Astrocyte (in vitro differentiated cells and primary cell): ENCODE data around the gene PXK. TPM values are rescaled to one million over a fixed set of nuclear protein-coding genes. Genes with fewer than 3 reads are reported as not detected.
A peak's percentile ranks its signal among the peaks of the same experiment; 100 is the strongest.

Source experiments
- DNase-seq: peaks from one replicate; pipeline ENCODE4 v3.0.0-alpha.2; 2010; ENCODE audit warnings: low read depth
- FAIRE-seq: peaks from 2 replicates; lab custom pipeline; 2011; peaks lifted over from hg19 to GRCh38; lab: Jason Lieb, UNC
- H2AFZ ChIP-seq: 2 replicates; pipeline ENCODE4 v1.6.0; 2012; ENCODE audit warnings: low read depth, low read length, inconsistent platforms
- H3K27ac ChIP-seq: 2 replicates; pipeline ENCODE4 v1.5.1; 2011; ENCODE audit warnings: low read depth, low read length, inconsistent platforms
- H3K27me3 ChIP-seq: 2 replicates; pipeline ENCODE4 v1.6.0; 2011; ENCODE audit warnings: low read length, inconsistent platforms; ENCODE audit not compliant: insufficient read depth
- H3K36me3 ChIP-seq: 2 replicates; pipeline ENCODE4 v1.5.1; 2011; ENCODE audit warnings: low read length, inconsistent platforms; ENCODE audit not compliant: insufficient read depth
- H3K4me1 ChIP-seq: 2 replicates; pipeline ENCODE4 v1.5.1; 2011; ENCODE audit warnings: low read length, inconsistent platforms; ENCODE audit not compliant: insufficient read depth
- H3K4me2 ChIP-seq: 2 replicates; pipeline ENCODE4 v1.6.0; 2012; ENCODE audit warnings: low read length, inconsistent platforms
- H3K4me3 ChIP-seq: 2 replicates; pipeline ENCODE4 v1.5.1; 2011; ENCODE audit warnings: low read depth, mild to moderate bottlenecking, low read length, inconsistent platforms; ENCODE audit not compliant: insufficient read depth
- H3K79me2 ChIP-seq: 2 replicates; pipeline ENCODE4 v1.6.0; 2012; ENCODE audit warnings: mild to moderate bottlenecking, low read length, inconsistent platforms; ENCODE audit not compliant: insufficient read depth
- H3K9ac ChIP-seq: 2 replicates; pipeline ENCODE4 v1.6.0; 2012; ENCODE audit warnings: mild to moderate bottlenecking, low read length, inconsistent platforms
- H3K9me3 ChIP-seq: 2 replicates; pipeline ENCODE4 v1.5.1; 2012; ENCODE audit warnings: low read depth, mild to moderate bottlenecking, low read length, inconsistent platforms; ENCODE audit not compliant: insufficient read depth
- H4K20me1 ChIP-seq: 2 replicates; pipeline ENCODE4 v1.6.0; 2012; ENCODE audit warnings: low read length, inconsistent platforms; ENCODE audit not compliant: insufficient read depth
- H3K27ac Mint-ChIP-seq: one replicate; pipeline ENCODE4 v1.8.0; 2021; ENCODE audit warnings: mild to moderate bottlenecking, mixed read lengths; ENCODE audit not compliant: unreplicated experiment
- H3K27me3 Mint-ChIP-seq: one replicate; pipeline ENCODE4 v1.8.0; 2021; ENCODE audit warnings: low read depth, mixed read lengths; ENCODE audit not compliant: unreplicated experiment
- H3K36me3 Mint-ChIP-seq: one replicate; pipeline ENCODE4 v1.8.0; 2021; ENCODE audit warnings: low read depth, mixed read lengths; ENCODE audit not compliant: unreplicated experiment
- H3K4me1 Mint-ChIP-seq: one replicate; pipeline ENCODE4 v1.8.0; 2021; ENCODE audit warnings: low read depth, mixed read lengths; ENCODE audit not compliant: unreplicated experiment
- H3K4me3 Mint-ChIP-seq: one replicate; pipeline ENCODE4 v1.8.0; 2021; ENCODE audit warnings: mild to moderate bottlenecking, moderate library complexity, mixed read lengths; ENCODE audit not compliant: unreplicated experiment
- H3K9me3 Mint-ChIP-seq: one replicate; pipeline ENCODE4 v1.8.0; 2021; ENCODE audit warnings: mild to moderate bottlenecking, mixed read lengths; ENCODE audit not compliant: unreplicated experiment
- CTCF ChIP-seq: IDR thresholded peaks from 2 replicates; pipeline ENCODE4 v1.5.1; 2011; ENCODE audit warnings: low read depth, mild to moderate bottlenecking, inconsistent platforms, low read length, moderate library complexity; ENCODE audit not compliant: insufficient read depth
- EZH2 ChIP-seq: IDR thresholded peaks from 2 replicates; pipeline ENCODE4 v1.6.1; 2012; ENCODE audit warnings: mild to moderate bottlenecking, low read length, inconsistent platforms; ENCODE audit not compliant: insufficient read depth
- total RNA-seq: library from RNA; stranded (reverse); gene quantifications from 2 replicates; pipeline ENCODE4 v1.2.1, GENCODE V29; 2021

PXK gene
- total RNA-seq, 1 donor from 2014 or later: 10.5 TPM

- no peaks in the 10 kb centered on the region for H4K20me1 ChIP-seq
- H3K27ac ChIP-seq: no peak overlapping the region
- DNase-seq (no peak), FAIRE-seq (no peak)
- H3K27me3 Mint-ChIP-seq: no peaks in the 10 kb centered on the region
- H3K79me2 ChIP-seq: peaks cover 3% of the 10 kb centered on the region
- H3K4me3 Mint-ChIP-seq: no peak overlapping the region
- no peak overlapping the region for H3K4me3 ChIP-seq
- no peak overlapping the region for H3K4me2 ChIP-seq
- H3K36me3 ChIP-seq: no peaks in the 10 kb centered on the region
- H3K4me1 ChIP-seq: peaks cover 11% of the 10 kb centered on the region
- peaks cover 7% of the 10 kb centered on the region for H3K4me1 Mint-ChIP-seq
- H3K9ac ChIP-seq: no peak overlapping the region
- no peaks in the 10 kb centered on the region for H3K9me3 Mint-ChIP-seq
- no peak overlapping the region for H2AFZ ChIP-seq
- no peak for TF ChIP-seq CTCF
- TF ChIP-seq EZH2: no peak
- H3K27ac Mint-ChIP-seq: no peak overlapping the region
- H3K36me3 Mint-ChIP-seq: peaks cover 4% of the 10 kb centered on the region
- H3K27me3 ChIP-seq: no peaks in the 10 kb centered on the region
- no peaks in the 10 kb centered on the region for H3K9me3 ChIP-seq
These were observed 39.1 kb downstream of the PXK start for GRCh38 chr3:58371754-58372153.

- Mint-ChIP-seq H3K27me3 (no peaks in the 10 kb centered on the region), H3K4me1 (peaks cover 5% of the 10 kb centered on the region), H3K4me3 (no peak overlapping the region), H3K27ac (no peak overlapping the region), H3K9me3 (no peaks in the 10 kb centered on the region), H3K36me3 (peaks cover 4% of the 10 kb centered on the region)
- Histone ChIP-seq H4K20me1 (no peaks in the 10 kb centered on the region), H3K27me3 (no peaks in the 10 kb centered on the region), H3K4me2 (peak overlapping the region; percentile 18), H3K9me3 (no peaks in the 10 kb centered on the region), H3K4me3 (no peak overlapping the region), H3K36me3 (peaks cover 2% of the 10 kb centered on the region), H3K4me1 (peaks cover 11% of the 10 kb centered on the region), H2AFZ (no peak overlapping the region), H3K27ac (peak overlapping the region; percentile 26), H3K79me2 (no peaks in the 10 kb centered on the region), H3K9ac (peak overlapping the region; percentile 20)
- DNase-seq (no peak), FAIRE-seq (no peak)
- no peak for TF ChIP-seq CTCF
- TF ChIP-seq EZH2: no peak
These were observed 42.6 kb downstream of the PXK start for GRCh38 chr3:58375254-58375653.

- Histone ChIP-seq H3K4me2 (no peak overlapping the region), H3K9ac (no peak overlapping the region), H3K27me3 (no peaks in the 10 kb centered on the region), H2AFZ (no peak overlapping the region), H3K79me2 (no peaks in the 10 kb centered on the region), H3K9me3 (no peaks in the 10 kb centered on the region), H3K4me3 (no peak overlapping the region), H3K4me1 (peaks cover 11% of the 10 kb centered on the region), H3K36me3 (peaks cover 2% of the 10 kb centered on the region), H4K20me1 (no peaks in the 10 kb centered on the region), H3K27ac (no peak overlapping the region)
- H3K9me3 Mint-ChIP-seq: no peaks in the 10 kb centered on the region
- TF ChIP-seq EZH2 (no peak), CTCF (no peak)
- DNase-seq: no peak
- no peak for FAIRE-seq
- H3K27ac Mint-ChIP-seq: no peak overlapping the region
- H3K4me3 Mint-ChIP-seq: no peak overlapping the region
- peaks cover 5% of the 10 kb centered on the region for H3K4me1 Mint-ChIP-seq
- peaks cover 2% of the 10 kb centered on the region for H3K36me3 Mint-ChIP-seq
- no peaks in the 10 kb centered on the region for H3K27me3 Mint-ChIP-seq
These were observed 44.5 kb downstream of the PXK start for GRCh38 chr3:58377168-58377567.
